HepG2 (cell line): ENCODE data around the gene TLCD5. TPM values are rescaled to one million over a fixed set of nuclear protein-coding genes. Genes with fewer than 3 reads are reported as not detected.

ENCODE experiments used
- HDAC6 ChIP-seq: fragments of 200-600 bp; sonication (generic); IDR thresholded peaks from 2 replicates; pipeline ENCODE4 v1.7.0; 2017; ENCODE audit warnings: mild to moderate bottlenecking, antibody characterized with exemption, low read length, low read depth
- MXI1 ChIP-seq: IDR thresholded peaks from 3 replicates; pipeline ENCODE4 v1.6.1; 2012; ENCODE audit warnings: low read depth, low read length, inconsistent platforms, borderline replicate concordance
- PPARG ChIP-seq: conservative IDR thresholded peaks from 2 replicates; pipeline ENCODE4 v1.6.1; 2016; ENCODE audit warnings: missing biosample characterization, missing genetic modification reagents
- RAD21 ChIP-seq: fragments of 450-650 bp; formaldehyde crosslinking; IDR thresholded peaks from 2 replicates; pipeline ENCODE4 v1.5.0; 2020; ENCODE audit warnings: mild to moderate bottlenecking
- TEAD3 ChIP-seq: optimal IDR thresholded peaks from 2 replicates; pipeline ENCODE3; 2016; ENCODE audit warnings: borderline replicate concordance
- U2AF2 ChIP-seq: fragments of 200-400 bp; formaldehyde crosslinking; IDR thresholded peaks from 2 replicates; pipeline ENCODE4 v1.6.1; 2017; ENCODE audit warnings: low read depth, mild to moderate bottlenecking, low read length
- YEATS2 ChIP-seq: sonication (generic); formaldehyde crosslinking; IDR thresholded peaks from 2 replicates; pipeline ENCODE4 v1.4.0; 2020; ENCODE audit warnings: missing genetic modification reagents, borderline replicate concordance
- ZBTB14 ChIP-seq: sonication (generic); formaldehyde crosslinking; IDR thresholded peaks from 2 replicates; pipeline ENCODE4 v1.4.0; 2020; ENCODE audit warnings: missing genetic modification reagents
- ZBTB21 ChIP-seq: sonication (generic); formaldehyde crosslinking; IDR thresholded peaks from 2 replicates; pipeline ENCODE4 v1.4.0; 2020; ENCODE audit warnings: missing genetic modification reagents
- ZBTB3 ChIP-seq: sonication (generic); formaldehyde crosslinking; IDR thresholded peaks from 2 replicates; pipeline ENCODE4 v1.4.0; 2020; ENCODE audit warnings: low read depth, mild to moderate bottlenecking, moderate library complexity, missing genetic modification reagents, borderline replicate concordance
- ZBTB33 ChIP-seq: sonication (generic); formaldehyde crosslinking; IDR thresholded peaks from 2 replicates; pipeline ENCODE4 v1.4.0; 2020; ENCODE audit warnings: missing genetic modification reagents
- ZFP90 ChIP-seq: sonication (generic); formaldehyde crosslinking; IDR thresholded peaks from 2 replicates; pipeline ENCODE4 v1.8.0; 2022; ENCODE audit warnings: missing genetic modification reagents, mild to moderate bottlenecking, inconsistent platforms, borderline replicate concordance
- ZNF20 ChIP-seq: sonication (generic); formaldehyde crosslinking; IDR thresholded peaks from 2 replicates; pipeline ENCODE4 v1.4.0; 2020; ENCODE audit warnings: mild to moderate bottlenecking, moderate library complexity, missing genetic modification reagents
- ZNF367 ChIP-seq: sonication (generic); formaldehyde crosslinking; IDR thresholded peaks from 2 replicates; pipeline ENCODE4 v1.4.0; 2020; ENCODE audit warnings: missing genetic modification reagents, borderline replicate concordance
- ZNF407 ChIP-seq: sonication (generic); formaldehyde crosslinking; IDR thresholded peaks from one replicate; pipeline ENCODE4 v1.5.1; 2020; ENCODE audit warnings: mild to moderate bottlenecking, missing genetic modification reagents; ENCODE audit errors: not compliant biosample characterization
- ZNF441 ChIP-seq: sonication (generic); formaldehyde crosslinking; IDR thresholded peaks from 2 replicates; pipeline ENCODE4 v1.7.0; 2021; ENCODE audit warnings: missing genetic modification reagents, borderline replicate concordance
- ZNF557 ChIP-seq: sonication (generic); formaldehyde crosslinking; IDR thresholded peaks from 2 replicates; pipeline ENCODE4 v1.4.0; 2020; ENCODE audit warnings: missing genetic modification reagents
- ZNF615 ChIP-seq: sonication (generic); formaldehyde crosslinking; IDR thresholded peaks from 2 replicates; pipeline ENCODE4 v1.5.0; 2020; ENCODE audit warnings: mild to moderate bottlenecking, missing genetic modification reagents, borderline replicate concordance
- polyA plus RNA-seq, 8 experiments: library from polyadenylated mRNA; depleted of rRNA in 3 of 8; stranded (reverse) in 7 of 8; unstranded in 1 of 8; fragments of >200 nt; fragmentation: Illumina TruSeq in 4 of 8; extraction: Trizol in 4 of 8; gene quantifications; 2 replicates each; pipeline versions ENCODE4 v1.2.1 to v1.2.3, GENCODE V29; 2011 to 2016; ENCODE audit warnings: low read depth in 4 of 8, missing spikeins in 1 of 8, mixed read lengths in 1 of 8; ENCODE audit not compliant: insufficient read depth in 1 of 8
- total RNA-seq, 5 experiments: library from RNA; depleted of rRNA; stranded (reverse); fragments of >200 nt; fragmentation: Illumina TruSeq; extraction: Trizol; gene quantifications; 2 replicates each; pipeline ENCODE4 v1.2.3, GENCODE V29; 2016; ENCODE audit warnings: low read depth in 1 of 5

TLCD5 gene
- total and polyA plus RNA-seq, 2 of the 13 experiments (the other 11 are each of a cell fraction or from before 2014, with no cell fraction given) = 6.1 to 7.6 TPM

- peak; percentile 59 for TF ChIP-seq RAD21 (CRISPR knock-in tag)
- no peak for TF ChIP-seq ZNF557
- TF ChIP-seq ZBTB14 = peak; percentile 96
- no peak for TF ChIP-seq ZBTB21 (CRISPR knock-in tag)
- peak; percentile 86; the same call in 1 of the 2 replicates for TF ChIP-seq ZFP90 (CRISPR knock-in tag)
- 0 out of 2 replicates have a peak, but pooled peaks have one; percentile 85 for TF ChIP-seq U2AF2
- 0 out of 2 replicates have a peak, but pooled peaks have one; percentile 41 for TF ChIP-seq ZNF441
- no peak for TF ChIP-seq ZBTB3
- TF ChIP-seq YEATS2 = peak; percentile 72
- no peak for TF ChIP-seq ZNF367
- TF ChIP-seq HDAC6 = no peak
- no peak for TF ChIP-seq ZNF407 (CRISPR knock-in tag)
- no peak; the same call in 2 of the 3 replicates for TF ChIP-seq MXI1
- no peak for TF ChIP-seq PPARG (CRISPR knock-in tag)
- TF ChIP-seq ZBTB33 = peak; percentile 64; the same call in 1 of the 2 replicates
- no peak for TF ChIP-seq ZNF615
- TF ChIP-seq TEAD3 (CRISPR knock-in tag) = no peak
- TF ChIP-seq ZNF20 (CRISPR knock-in tag) = no peak
These were observed 11.0 kb downstream of the TLCD5 start, which contains the start of gene ARHGEF12 (continued) for GRCh38 chr11:120335908-120336640.
